Measurements from ENCODE around the gene JADE1. TPM values are rescaled to one million over a fixed set of nuclear protein-coding genes. Genes with fewer than 3 reads are reported as not detected.

The JADE1 gene
- total and polyA plus RNA-seq, 12 donors: 18.4 to 66.7 (median 37.7) TPM

DNA sequence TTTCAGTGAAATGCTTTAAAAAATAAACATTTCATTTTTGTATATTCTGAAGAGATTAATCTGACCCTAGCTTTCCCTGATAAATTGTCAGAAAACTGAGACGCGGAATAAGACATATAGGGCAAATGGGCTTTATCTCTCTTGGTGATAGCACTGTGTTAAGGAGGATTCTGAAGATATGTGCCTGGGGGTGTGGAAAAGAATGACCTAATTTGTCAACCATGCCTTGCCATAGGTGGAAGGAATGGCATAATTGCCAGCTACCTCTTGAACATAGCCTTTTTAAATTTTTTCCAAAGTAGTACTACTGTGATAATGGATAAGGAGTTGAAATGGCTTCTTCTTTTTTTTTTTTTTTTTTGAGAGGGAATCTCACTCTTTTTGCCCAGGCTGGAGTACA, 11.7 kb downstream of the JADE1 start:
- Histone ChIP-seq H3K36me3 (replicated peaks in 1 of 2) (no peaks in the 10 kb centered on the region), H3K4me3 (no peak overlapping the region), H3K9me3 (replicated peaks in 1 of 3) (no peaks in the 10 kb centered on the region), H3K27me3 (no peaks in the 10 kb centered on the region), H3K4me1 (replicated peaks in 1 of 2) (peaks cover 7 to 57% of the 10 kb centered on the region in 2 donors), H3K27ac (no peak overlapping the region)
- intact Hi-C loops (cut with DNase I): no loop called here
- no peak for DNase-seq
- WGBS, 4 donors: 81 to 94% (median 91%) methylated on average over 2 of the region's 2 CpGs
- no peak for TF ChIP-seq POLR2A (IDR thresholded peaks at IDR 0.05)
- TF ChIP-seq, protein P1, sequence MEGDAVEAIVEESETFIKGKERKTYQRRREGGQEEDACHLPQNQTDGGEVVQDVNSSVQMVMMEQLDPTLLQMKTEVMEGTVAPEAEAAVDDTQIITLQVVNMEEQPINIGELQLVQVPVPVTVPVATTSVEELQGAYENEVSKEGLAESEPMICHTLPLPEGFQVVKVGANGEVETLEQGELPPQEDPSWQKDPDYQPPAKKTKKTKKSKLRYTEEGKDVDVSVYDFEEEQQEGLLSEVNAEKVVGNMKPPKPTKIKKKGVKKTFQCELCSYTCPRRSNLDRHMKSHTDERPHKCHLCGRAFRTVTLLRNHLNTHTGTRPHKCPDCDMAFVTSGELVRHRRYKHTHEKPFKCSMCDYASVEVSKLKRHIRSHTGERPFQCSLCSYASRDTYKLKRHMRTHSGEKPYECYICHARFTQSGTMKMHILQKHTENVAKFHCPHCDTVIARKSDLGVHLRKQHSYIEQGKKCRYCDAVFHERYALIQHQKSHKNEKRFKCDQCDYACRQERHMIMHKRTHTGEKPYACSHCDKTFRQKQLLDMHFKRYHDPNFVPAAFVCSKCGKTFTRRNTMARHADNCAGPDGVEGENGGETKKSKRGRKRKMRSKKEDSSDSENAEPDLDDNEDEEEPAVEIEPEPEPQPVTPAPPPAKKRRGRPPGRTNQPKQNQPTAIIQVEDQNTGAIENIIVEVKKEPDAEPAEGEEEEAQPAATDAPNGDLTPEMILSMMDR (IDR thresholded peaks at IDR 0.05): no peak

DNA sequence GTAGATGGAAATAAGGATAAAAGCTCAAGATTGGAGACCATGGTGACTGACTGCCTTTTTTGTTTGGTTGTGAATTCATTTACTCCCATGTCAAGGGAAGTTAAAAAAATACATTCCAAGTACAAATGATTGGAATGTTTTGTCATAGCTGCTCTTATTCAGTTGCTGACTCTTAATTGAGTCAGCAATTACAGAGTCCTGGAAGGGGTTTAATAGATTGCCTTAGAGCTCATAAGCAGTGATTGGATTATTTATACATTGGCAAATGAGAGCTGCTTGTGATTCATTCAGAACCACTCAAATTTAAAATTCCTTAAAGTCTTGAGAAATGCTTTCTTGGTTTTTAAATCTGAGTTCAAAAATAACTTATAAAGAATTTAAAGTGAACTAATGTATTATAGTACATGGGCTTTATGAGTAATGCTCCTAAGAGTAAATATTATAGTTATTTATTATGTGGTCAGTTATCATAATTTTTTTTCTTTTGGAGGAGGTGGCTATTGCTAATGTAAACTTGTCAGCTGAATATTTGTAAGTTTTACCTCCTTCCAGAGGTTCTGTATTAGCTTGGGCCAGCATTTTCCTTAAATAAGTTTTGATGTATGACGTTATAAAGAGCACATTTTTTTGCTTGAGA, 13.6 kb downstream of the JADE1 start:
- intact Hi-C loops (cut with DNase I): no loop called here
- Histone ChIP-seq H3K4me3 (no peak overlapping the region), H3K27ac (peak overlapping the region in 2 of 5 donors; percentile 1 to 22), H3K4me1 (replicated peaks in 1 of 2) (peaks cover 22 to 74% of the 10 kb centered on the region in 2 donors), H3K9me3 (replicated peaks in 1 of 3) (no peaks in the 10 kb centered on the region), H3K36me3 (replicated peaks in 1 of 2) (no peaks in the 10 kb centered on the region), H3K27me3 (no peaks in the 10 kb centered on the region)
- TF ChIP-seq, protein P1 (IDR thresholded peaks at IDR 0.05): no peak
- no peak for TF ChIP-seq POLR2A (IDR thresholded peaks at IDR 0.05)
- no peak for DNase-seq
- 49 to 58% (median 53%) methylated on average over 1 of the region's 1 CpG for whole genome bisulfite sequencing, 4 donors

DNA sequence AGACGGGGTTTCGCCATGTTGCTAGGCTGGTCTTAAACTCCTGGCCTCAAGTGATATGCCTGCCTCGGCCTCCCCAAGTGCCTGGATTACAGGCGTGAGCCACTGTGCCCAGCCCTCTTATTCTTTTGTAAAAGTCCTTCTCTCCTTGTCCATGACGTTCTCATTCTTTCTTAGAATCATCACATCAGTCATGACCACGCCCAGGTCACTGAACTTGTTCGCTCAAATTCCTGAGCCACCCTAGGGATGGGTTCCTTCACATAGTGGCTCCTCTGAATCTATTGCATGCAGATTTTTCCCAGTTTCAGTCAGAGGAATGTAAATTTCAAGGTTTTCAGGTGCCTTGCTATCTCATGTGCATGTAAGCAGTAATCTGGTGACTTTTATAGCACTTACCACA, 15.7 kb downstream of the JADE1 start:
- H3K36me3 ChIP-seq (replicated peaks in 1 of 2): no peaks in the 10 kb centered on the region
- WGBS, 4 donors: 80 to 87% (median 82%) methylated on average over 7 of the region's 7 CpGs
- intact Hi-C loops (cut with DNase I): no loop called here
- H3K4me1 ChIP-seq (replicated peaks in 1 of 2): peaks cover 29 to 61% of the 10 kb centered on the region in 2 donors
- no peaks in the 10 kb centered on the region for H3K27me3 ChIP-seq
- peak overlapping the region in 1 of 5 donors; percentile 23 for H3K27ac ChIP-seq
- no peak for DNase-seq
- H3K9me3 ChIP-seq (replicated peaks in 1 of 3): no peaks in the 10 kb centered on the region
- no peak for TF ChIP-seq POLR2A (IDR thresholded peaks at IDR 0.05)
- TF ChIP-seq, protein P1 (IDR thresholded peaks at IDR 0.05): no peak
- H3K4me3 ChIP-seq: no peak overlapping the region

DNA sequence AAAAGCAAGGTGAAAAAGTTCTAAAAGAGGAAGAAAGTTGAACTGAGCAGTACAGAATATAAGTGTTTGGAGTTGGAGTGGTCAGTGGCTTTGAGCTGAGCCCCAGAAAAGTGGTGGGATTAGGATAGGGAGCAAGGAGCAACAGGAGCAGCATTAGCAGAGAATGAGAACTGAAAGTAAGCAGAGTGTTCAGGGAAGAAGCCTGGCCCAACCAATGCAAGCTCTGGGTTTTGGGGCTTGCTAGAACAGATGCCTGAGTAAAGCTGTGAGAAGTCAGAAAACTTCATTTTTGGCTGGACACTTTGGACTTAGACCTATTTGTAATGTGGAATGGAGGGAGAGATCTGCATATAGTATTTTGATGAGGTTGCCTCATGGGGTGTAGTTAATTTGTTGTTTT, 17.8 kb downstream of the JADE1 start:
- intact Hi-C loops (cut with DNase I): no loop called here
- no peaks in the 10 kb centered on the region for H3K27me3 ChIP-seq
- TF ChIP-seq, protein P1 (IDR thresholded peaks at IDR 0.05): no peak
- no peak for TF ChIP-seq POLR2A (IDR thresholded peaks at IDR 0.05)
- peak overlapping the region in 3 of 5 donors; percentile 36 to 72 (median 57) for H3K27ac ChIP-seq
- H3K36me3 ChIP-seq (replicated peaks in 1 of 2): no peaks in the 10 kb centered on the region
- no peak overlapping the region for H3K4me3 ChIP-seq
- no peaks in the 10 kb centered on the region for H3K9me3 ChIP-seq (replicated peaks in 1 of 3)
- DNase-seq: no peak
- H3K4me1 ChIP-seq (replicated peaks in 1 of 2): peaks cover 47 to 72% of the 10 kb centered on the region in 2 donors
